SKM-1 treated with dmso at 0.1 percent for 144 hours (cell line): ENCODE measurements around the gene AHCYL2.
"Not testable (repeated sequence)": the region's sequence is repeated elsewhere in the genome, so short reads cannot be mapped to it uniquely, and the experiment has no call there.

Experiments
- DNase-seq: peaks from one replicate; lab custom pipeline; 2025; ENCODE audit not compliant: unreplicated experiment; lab: John Stamatoyannopoulos, UW

Gene AHCYL2

GRCh38 chr7:129376778-129377700 is 152.2 kb downstream of the AHCYL2 start:
- DNase-seq: peak; percentile 70

GRCh38 chr7:129381710-129382484 is 157.1 kb downstream of the AHCYL2 start:
- DNase-seq: no peak

- DNase-seq: no peak
Observed at GRCh38 chr7:129383542-129384132, 158.8 kb downstream of the AHCYL2 start.

GRCh38 chr7:129385116-129385515 is 160.3 kb downstream of the AHCYL2 start:
- no peak for DNase-seq

GRCh38 chr7:129385598-129385997 is 160.8 kb downstream of the AHCYL2 start:
- DNase-seq: no peak

GRCh38 chr7:129386506-129386905 is 161.7 kb downstream of the AHCYL2 start:
- DNase-seq: no peak

- DNase-seq: no peak
Observed at GRCh38 chr7:129387537-129387936, 162.7 kb downstream of the AHCYL2 start.

- DNase-seq: peak; percentile 12
Observed at GRCh38 chr7:129388333-129389098, 163.7 kb downstream of the AHCYL2 start.

GRCh38 chr7:129389829-129390228 is 165.0 kb downstream of the AHCYL2 start:
- no peak for DNase-seq

- DNase-seq: no peak
Observed at GRCh38 chr7:129390314-129390713, 165.5 kb downstream of the AHCYL2 start.

GRCh38 chr7:129391546-129392171 is 166.8 kb downstream of the AHCYL2 start:
- no peak for DNase-seq

GRCh38 chr7:129393255-129393654 is 168.4 kb downstream of the AHCYL2 start:
- no peak for DNase-seq

GRCh38 chr7:129394101-129394500 is 169.3 kb downstream of the AHCYL2 start:
- DNase-seq: no peak

- DNase-seq: no peak
Observed at GRCh38 chr7:129394982-129395914, 170.4 kb downstream of the AHCYL2 start.

GRCh38 chr7:129401228-129401966 is 176.6 kb downstream of the AHCYL2 start:
- peak; percentile 75 for DNase-seq

GRCh38 chr7:129401967-129402860 is 177.4 kb downstream of the AHCYL2 start:
- no peak for DNase-seq

- DNase-seq: no peak
Observed at GRCh38 chr7:129405527-129405926, 180.7 kb downstream of the AHCYL2 start.

- not testable (repeated sequence) for DNase-seq
Observed at GRCh38 chr7:129410238-129410637, 185.4 kb downstream of the AHCYL2 start.
